ENCODE data around the gene MOAP1. TPM values are rescaled to one million over a fixed set of nuclear protein-coding genes. Genes with fewer than 3 reads are reported as not detected.
A peak's percentile ranks its signal among the peaks of the same experiment; 100 is the strongest.
"Not testable (repeated sequence)": the region's sequence is repeated elsewhere in the genome, so short reads cannot be mapped to it uniquely, and the experiment has no call there.

MOAP1 gene
- total RNA-seq, 1 experiment from 2014 or later = 38.7 TPM

- DNase-seq (ENCODE audit: low spot score) = no peak
- in situ Hi-C loops (cut with HindIII; ENCODE audit: low sequenced_read_pairs) = no loop called here
Observed at GRCh38 chr14:93195316-93195999, 10.8 kb upstream of the MOAP1 start.

GRCh38 chr14:93186956-93187355 lies 2.3 kb upstream of the MOAP1 start:
- no peak for DNase-seq (ENCODE audit: low spot score)
- in situ Hi-C loops (cut with HindIII; ENCODE audit: low sequenced_read_pairs) = no loop called here

GRCh38 chr14:93186466-93186865 lies 1.8 kb upstream of the MOAP1 start:
- in situ Hi-C loops (cut with HindIII; ENCODE audit: low sequenced_read_pairs) = no loop called here
- DNase-seq (ENCODE audit: low spot score) = no peak

- in situ Hi-C loops (cut with HindIII; ENCODE audit: low sequenced_read_pairs) = no loop called here
- DNase-seq (ENCODE audit: low spot score) = no peak
Observed at GRCh38 chr14:93185349-93185720, 638 bp upstream of the MOAP1 start.

GRCh38 chr14:93183596-93184317 lies 940 bp downstream of the MOAP1 start:
- in situ Hi-C loops (cut with HindIII; ENCODE audit: low sequenced_read_pairs) = no loop called here
- peak; percentile 27 for DNase-seq (ENCODE audit: low spot score)

- in situ Hi-C loops (cut with HindIII; ENCODE audit: low sequenced_read_pairs) = no loop called here
- no peak for DNase-seq (ENCODE audit: low spot score)
Observed at GRCh38 chr14:93175492-93175891, 9.2 kb downstream of the MOAP1 start.

GRCh38 chr14:93174731-93175130 lies 10.0 kb downstream of the MOAP1 start:
- in situ Hi-C loops (cut with HindIII; ENCODE audit: low sequenced_read_pairs); DNase-seq (ENCODE audit: low spot score): not testable (repeated sequence)

- DNase-seq (ENCODE audit: low spot score) = no peak
Observed at GRCh38 chr14:93173943-93174395, 10.7 kb downstream of the MOAP1 start.

GRCh38 chr14:93171376-93171775 lies 13.3 kb downstream of the MOAP1 start:
- in situ Hi-C loops (cut with HindIII; ENCODE audit: low sequenced_read_pairs) = no loop called here

More at GRCh38 chr14:93173943-93174395, 10.7 kb downstream of the MOAP1 start:
- in situ Hi-C loops (cut with HindIII; ENCODE audit: low sequenced_read_pairs) = no loop called here

GRCh38 chr14:93170141-93170540 lies 14.6 kb downstream of the MOAP1 start:
- DNase-seq (ENCODE audit: low spot score); in situ Hi-C loops (cut with HindIII; ENCODE audit: low sequenced_read_pairs): not testable (repeated sequence)

More at GRCh38 chr14:93171376-93171775, 13.3 kb downstream of the MOAP1 start:
- DNase-seq (ENCODE audit: low spot score) = no peak

- DNase-seq (ENCODE audit: low spot score); in situ Hi-C loops (cut with HindIII; ENCODE audit: low sequenced_read_pairs): not testable (repeated sequence)
Observed at GRCh38 chr14:93169619-93170018, 15.1 kb downstream of the MOAP1 start.

- in situ Hi-C loops (cut with HindIII; ENCODE audit: low sequenced_read_pairs); DNase-seq (ENCODE audit: low spot score): not testable (repeated sequence)
Observed at GRCh38 chr14:93168610-93169009, 16.1 kb downstream of the MOAP1 start.

- DNase-seq (ENCODE audit: low spot score); in situ Hi-C loops (cut with HindIII; ENCODE audit: low sequenced_read_pairs): not testable (repeated sequence)
Observed at GRCh38 chr14:93165271-93166265, 19.1 kb downstream of the MOAP1 start.

GRCh38 chr14:93163564-93163963 lies 21.1 kb downstream of the MOAP1 start:
- no peak for DNase-seq (ENCODE audit: low spot score)
- in situ Hi-C loops (cut with HindIII; ENCODE audit: low sequenced_read_pairs) = no loop called here

GRCh38 chr14:93161411-93161940 lies 23.2 kb downstream of the MOAP1 start:
- in situ Hi-C loops (cut with HindIII; ENCODE audit: low sequenced_read_pairs) = no loop called here
- DNase-seq (ENCODE audit: low spot score) = no peak

GRCh38 chr14:93160353-93160801 lies 24.3 kb downstream of the MOAP1 start:
- DNase-seq (ENCODE audit: low spot score) = no peak
- in situ Hi-C loops (cut with HindIII; ENCODE audit: low sequenced_read_pairs) = no loop called here

- in situ Hi-C loops (cut with HindIII; ENCODE audit: low sequenced_read_pairs); DNase-seq (ENCODE audit: low spot score): not testable (repeated sequence)
Observed at GRCh38 chr14:93159625-93160352, 24.9 kb downstream of the MOAP1 start.

GRCh38 chr14:93158349-93158748 lies 26.3 kb downstream of the MOAP1 start:
- DNase-seq (ENCODE audit: low spot score); in situ Hi-C loops (cut with HindIII; ENCODE audit: low sequenced_read_pairs): not testable (repeated sequence)
